HCT116 (cell line): Measurements from ENCODE around the gene AR.

ENCODE experiments used
- CEBPB ChIP-seq: IDR thresholded peaks from 2 replicates; pipeline ENCODE4 v1.6.1; 2012; ENCODE audit warnings: low read depth
- EGR1 ChIP-seq: IDR thresholded peaks from 2 replicates; pipeline ENCODE4 v1.6.1; 2012; ENCODE audit warnings: low read depth
- EZH2 ChIP-seq: fragments of 200-600 bp; sonication (generic); IDR thresholded peaks from 2 replicates; pipeline ENCODE4 v1.6.1; 2017; ENCODE audit warnings: antibody characterized with exemption, mixed run types
- FOSL1 ChIP-seq: IDR thresholded peaks from 2 replicates; pipeline ENCODE4 v1.6.1; 2012; ENCODE audit warnings: low read depth
- JUND ChIP-seq: IDR thresholded peaks from 2 replicates; pipeline ENCODE4 v1.6.1; 2012
- POLR2A ChIP-seq: IDR thresholded peaks from 2 replicates; pipeline ENCODE4 v1.7.0; 2011; ENCODE audit warnings: borderline replicate concordance; ENCODE audit not compliant: insufficient read depth, insufficient read length; ENCODE audit errors: extremely low read depth
- POLR2AphosphoS5 ChIP-seq: IDR thresholded peaks from 2 replicates; pipeline ENCODE4 v1.6.1; 2011; ENCODE audit warnings: mild to moderate bottlenecking, low read depth, low read length, moderate library complexity
- SRF ChIP-seq: IDR thresholded peaks from 2 replicates; pipeline ENCODE4 v1.6.1; 2012; ENCODE audit warnings: low read depth
- YY1 ChIP-seq: IDR thresholded peaks from 2 replicates; pipeline ENCODE4 v1.6.1; 2011; ENCODE audit warnings: low read length, low read depth, moderate library complexity, mild to moderate bottlenecking; ENCODE audit not compliant: insufficient replicate concordance; ENCODE audit errors: extremely low read depth
- ZFX ChIP-seq: fragments of 450-650 bp; IDR thresholded peaks from 2 replicates; pipeline ENCODE4 v1.6.1; 2017
- ZNF274 ChIP-seq: fragments of 200-500 bp; sonication (Bioruptor generic); IDR thresholded peaks from 2 replicates; pipeline ENCODE4 v1.6.1; 2014; ENCODE audit warnings: mild to moderate bottlenecking, low read depth, low read length, inconsistent platforms
- TF ChIP-seq, protein P1 (sequence below), 3 experiments: fragments of 200-600 bp in 1 of 3; sonication (generic) in 1 of 3; IDR thresholded peaks in 2 of 3; conservative IDR thresholded peaks in 1 of 3; 2 replicates each; pipeline ENCODE4 v1.5.1; 2012 to 2017; ENCODE audit warnings: low read depth in 2 of 3, low read length in 2 of 3, antibody characterized with exemption in 1 of 3, borderline replicate concordance in 1 of 3, control low read depth in 1 of 3, mild to moderate bottlenecking in 1 of 3, mixed read lengths in 1 of 3, mixed run types in 1 of 3, moderate library complexity in 1 of 3; ENCODE audit not compliant: insufficient read depth in 1 of 3
- TF ChIP-seq, protein P2 (sequence below): IDR thresholded peaks from 2 replicates; pipeline ENCODE4 v1.6.1; 2012
- TF ChIP-seq, protein P3 (sequence below): IDR thresholded peaks from 2 replicates; pipeline ENCODE4 v1.6.1; 2012; ENCODE audit warnings: low read depth

DNA sequence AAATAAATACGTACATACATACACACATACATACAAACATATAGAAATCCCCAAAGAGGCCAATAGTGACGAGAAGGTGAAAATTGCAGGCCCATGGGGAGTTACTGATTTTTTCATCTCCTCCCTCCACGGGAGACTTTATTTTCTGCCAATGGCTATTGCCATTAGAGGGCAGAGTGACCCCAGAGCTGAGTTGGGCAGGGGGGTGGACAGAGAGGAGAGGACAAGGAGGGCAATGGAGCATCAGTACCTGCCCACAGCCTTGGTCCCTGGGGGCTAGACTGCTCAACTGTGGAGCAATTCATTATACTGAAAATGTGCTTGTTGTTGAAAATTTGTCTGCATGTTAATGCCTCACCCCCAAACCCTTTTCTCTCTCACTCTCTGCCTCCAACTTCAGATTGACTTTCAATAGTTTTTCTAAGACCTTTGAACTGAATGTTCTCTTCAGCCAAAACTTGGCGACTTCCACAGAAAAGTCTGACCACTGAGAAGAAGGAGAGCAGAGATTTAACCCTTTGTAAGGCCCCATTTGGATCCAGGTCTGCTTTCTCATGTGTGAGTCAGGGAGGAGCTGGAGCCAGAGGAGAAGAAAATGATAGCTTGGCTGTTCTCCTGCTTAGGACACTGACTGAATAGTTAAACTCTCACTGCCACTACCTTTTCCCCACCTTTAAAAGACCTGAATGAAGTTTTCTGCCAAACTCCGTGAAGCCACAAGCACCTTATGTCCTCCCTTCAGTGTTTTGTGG lies 180.7 kb downstream of the AR start:
- TF ChIP-seq POLR2AphosphoS5: no peak
- TF ChIP-seq, protein P1, sequence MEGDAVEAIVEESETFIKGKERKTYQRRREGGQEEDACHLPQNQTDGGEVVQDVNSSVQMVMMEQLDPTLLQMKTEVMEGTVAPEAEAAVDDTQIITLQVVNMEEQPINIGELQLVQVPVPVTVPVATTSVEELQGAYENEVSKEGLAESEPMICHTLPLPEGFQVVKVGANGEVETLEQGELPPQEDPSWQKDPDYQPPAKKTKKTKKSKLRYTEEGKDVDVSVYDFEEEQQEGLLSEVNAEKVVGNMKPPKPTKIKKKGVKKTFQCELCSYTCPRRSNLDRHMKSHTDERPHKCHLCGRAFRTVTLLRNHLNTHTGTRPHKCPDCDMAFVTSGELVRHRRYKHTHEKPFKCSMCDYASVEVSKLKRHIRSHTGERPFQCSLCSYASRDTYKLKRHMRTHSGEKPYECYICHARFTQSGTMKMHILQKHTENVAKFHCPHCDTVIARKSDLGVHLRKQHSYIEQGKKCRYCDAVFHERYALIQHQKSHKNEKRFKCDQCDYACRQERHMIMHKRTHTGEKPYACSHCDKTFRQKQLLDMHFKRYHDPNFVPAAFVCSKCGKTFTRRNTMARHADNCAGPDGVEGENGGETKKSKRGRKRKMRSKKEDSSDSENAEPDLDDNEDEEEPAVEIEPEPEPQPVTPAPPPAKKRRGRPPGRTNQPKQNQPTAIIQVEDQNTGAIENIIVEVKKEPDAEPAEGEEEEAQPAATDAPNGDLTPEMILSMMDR (IDR thresholded peaks at IDR 0.05 in 2 of 3, conservative IDR thresholded peaks at IDR 0.05 in 1 of 3; ENCODE audit: borderline replicate concordance in 1 of 3, insufficient read depth in 1 of 3, low read depth in 2 of 3, low read length in 2 of 3): no peak
- no peak for TF ChIP-seq POLR2A
- TF ChIP-seq, protein P2, sequence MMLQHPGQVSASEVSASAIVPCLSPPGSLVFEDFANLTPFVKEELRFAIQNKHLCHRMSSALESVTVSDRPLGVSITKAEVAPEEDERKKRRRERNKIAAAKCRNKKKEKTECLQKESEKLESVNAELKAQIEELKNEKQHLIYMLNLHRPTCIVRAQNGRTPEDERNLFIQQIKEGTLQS: no peak
- TF ChIP-seq CEBPB: no peak
- TF ChIP-seq ZFX: no peak
- no peak for TF ChIP-seq EZH2
- TF ChIP-seq EGR1: no peak
- TF ChIP-seq, protein P3, sequence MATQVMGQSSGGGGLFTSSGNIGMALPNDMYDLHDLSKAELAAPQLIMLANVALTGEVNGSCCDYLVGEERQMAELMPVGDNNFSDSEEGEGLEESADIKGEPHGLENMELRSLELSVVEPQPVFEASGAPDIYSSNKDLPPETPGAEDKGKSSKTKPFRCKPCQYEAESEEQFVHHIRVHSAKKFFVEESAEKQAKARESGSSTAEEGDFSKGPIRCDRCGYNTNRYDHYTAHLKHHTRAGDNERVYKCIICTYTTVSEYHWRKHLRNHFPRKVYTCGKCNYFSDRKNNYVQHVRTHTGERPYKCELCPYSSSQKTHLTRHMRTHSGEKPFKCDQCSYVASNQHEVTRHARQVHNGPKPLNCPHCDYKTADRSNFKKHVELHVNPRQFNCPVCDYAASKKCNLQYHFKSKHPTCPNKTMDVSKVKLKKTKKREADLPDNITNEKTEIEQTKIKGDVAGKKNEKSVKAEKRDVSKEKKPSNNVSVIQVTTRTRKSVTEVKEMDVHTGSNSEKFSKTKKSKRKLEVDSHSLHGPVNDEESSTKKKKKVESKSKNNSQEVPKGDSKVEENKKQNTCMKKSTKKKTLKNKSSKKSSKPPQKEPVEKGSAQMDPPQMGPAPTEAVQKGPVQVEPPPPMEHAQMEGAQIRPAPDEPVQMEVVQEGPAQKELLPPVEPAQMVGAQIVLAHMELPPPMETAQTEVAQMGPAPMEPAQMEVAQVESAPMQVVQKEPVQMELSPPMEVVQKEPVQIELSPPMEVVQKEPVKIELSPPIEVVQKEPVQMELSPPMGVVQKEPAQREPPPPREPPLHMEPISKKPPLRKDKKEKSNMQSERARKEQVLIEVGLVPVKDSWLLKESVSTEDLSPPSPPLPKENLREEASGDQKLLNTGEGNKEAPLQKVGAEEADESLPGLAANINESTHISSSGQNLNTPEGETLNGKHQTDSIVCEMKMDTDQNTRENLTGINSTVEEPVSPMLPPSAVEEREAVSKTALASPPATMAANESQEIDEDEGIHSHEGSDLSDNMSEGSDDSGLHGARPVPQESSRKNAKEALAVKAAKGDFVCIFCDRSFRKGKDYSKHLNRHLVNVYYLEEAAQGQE: no peak
- no peak for TF ChIP-seq ZNF274
- no peak for TF ChIP-seq FOSL1
- no peak for TF ChIP-seq SRF
- no peak for TF ChIP-seq YY1
- no peak for TF ChIP-seq JUND
